ENCODE measurements around the gene KRTAP13-3. TPM values are rescaled to one million over a fixed set of nuclear protein-coding genes. Genes with fewer than 3 reads are reported as not detected.

The KRTAP13-3 gene
- total and polyA plus RNA-seq, 2 donors from 2014 or later, result not detected

DNA sequence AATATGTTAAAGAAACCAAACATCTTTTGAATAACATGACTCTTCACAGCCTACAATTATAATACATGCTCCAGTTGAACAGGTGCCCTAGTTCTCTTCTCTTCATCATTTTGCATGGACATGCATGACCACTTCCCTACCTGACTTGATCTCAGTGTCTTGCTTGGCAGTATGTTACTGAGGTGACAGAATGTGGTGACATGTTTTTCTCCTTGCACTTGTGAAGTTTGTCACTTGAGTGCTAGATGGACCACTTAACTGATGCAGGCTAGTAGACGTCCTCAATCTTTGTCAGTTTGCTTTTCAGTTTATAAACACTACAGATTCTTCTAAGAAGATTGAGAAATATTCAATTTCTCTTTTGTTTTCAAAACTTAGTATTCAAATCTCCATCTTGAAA lies 43.5 kb downstream of the KRTAP13-3 start:
- intact Hi-C loops (cut with DNase I), result no loop called here
- no peak for FAIRE-seq
- no peaks in the 10 kb centered on the region for H3K27me3 ChIP-seq (ENCODE audit: control insufficient read depth, insufficient read depth, low read length)

More for the DNA sequence above, 43.5 kb downstream of the KRTAP13-3 start:
- Histone ChIP-seq H3K9ac (ENCODE audit: low read length in 3 of 3) (no peak overlapping the region), H3K4me1 (ENCODE audit: control insufficient read depth in 2 of 3, insufficient read depth in 2 of 3, low read depth in 1 of 3, low read length in 3 of 3) (no peaks in the 10 kb centered on the region), H3K36me3 (ENCODE audit: control insufficient read depth in 2 of 3, insufficient read depth in 3 of 3, low read length in 3 of 3) (no peaks in the 10 kb centered on the region), H3K9me3 (ENCODE audit: control insufficient read depth in 2 of 3, insufficient read depth in 1 of 3, low read length in 3 of 3) (no peaks in the 10 kb centered on the region), H3K4me3 (ENCODE audit: low read length in 3 of 3) (no peak overlapping the region), H3K27ac (ENCODE audit: low read depth in 2 of 2, low read length in 2 of 2) (no peak overlapping the region)
- TF ChIP-seq, protein P1, sequence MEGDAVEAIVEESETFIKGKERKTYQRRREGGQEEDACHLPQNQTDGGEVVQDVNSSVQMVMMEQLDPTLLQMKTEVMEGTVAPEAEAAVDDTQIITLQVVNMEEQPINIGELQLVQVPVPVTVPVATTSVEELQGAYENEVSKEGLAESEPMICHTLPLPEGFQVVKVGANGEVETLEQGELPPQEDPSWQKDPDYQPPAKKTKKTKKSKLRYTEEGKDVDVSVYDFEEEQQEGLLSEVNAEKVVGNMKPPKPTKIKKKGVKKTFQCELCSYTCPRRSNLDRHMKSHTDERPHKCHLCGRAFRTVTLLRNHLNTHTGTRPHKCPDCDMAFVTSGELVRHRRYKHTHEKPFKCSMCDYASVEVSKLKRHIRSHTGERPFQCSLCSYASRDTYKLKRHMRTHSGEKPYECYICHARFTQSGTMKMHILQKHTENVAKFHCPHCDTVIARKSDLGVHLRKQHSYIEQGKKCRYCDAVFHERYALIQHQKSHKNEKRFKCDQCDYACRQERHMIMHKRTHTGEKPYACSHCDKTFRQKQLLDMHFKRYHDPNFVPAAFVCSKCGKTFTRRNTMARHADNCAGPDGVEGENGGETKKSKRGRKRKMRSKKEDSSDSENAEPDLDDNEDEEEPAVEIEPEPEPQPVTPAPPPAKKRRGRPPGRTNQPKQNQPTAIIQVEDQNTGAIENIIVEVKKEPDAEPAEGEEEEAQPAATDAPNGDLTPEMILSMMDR (IDR thresholded peaks at IDR 0.05; ENCODE audit: borderline replicate concordance, extremely low read depth, insufficient read depth), result no peak
- no peak for DNase-seq

Other genes starting within 250 kb of the KRTAP13-3 start
- 7.1 TPM for gene CLDN8, start 209.8 kb downstream of the KRTAP13-3 start, total RNA-seq
- 86.8 TPM for gene CLDN8, start 209.8 kb downstream of the KRTAP13-3 start, polyA plus RNA-seq (ENCODE audit: insufficient read depth, low read depth, low replicate concordance)
- not detected for gene KRTAP24-1, start 143.0 kb downstream of the KRTAP13-3 start, total RNA-seq
- gene KRTAP24-1, start 143.0 kb downstream of the KRTAP13-3 start, polyA plus RNA-seq (ENCODE audit: insufficient read depth, low read depth, low replicate concordance), result not detected
- gene KRTAP25-1, start 136.4 kb downstream of the KRTAP13-3 start, total RNA-seq, result not detected
- not detected for gene KRTAP25-1, start 136.4 kb downstream of the KRTAP13-3 start, polyA plus RNA-seq (ENCODE audit: insufficient read depth, low read depth, low replicate concordance)
- not detected for gene KRTAP26-1, start 105.6 kb downstream of the KRTAP13-3 start, total RNA-seq
- gene KRTAP26-1, start 105.6 kb downstream of the KRTAP13-3 start, polyA plus RNA-seq (ENCODE audit: insufficient read depth, low read depth, low replicate concordance), result not detected
- gene KRTAP27-1, start 88.2 kb downstream of the KRTAP13-3 start, total RNA-seq, result not detected
- gene KRTAP27-1, start 88.2 kb downstream of the KRTAP13-3 start, polyA plus RNA-seq (ENCODE audit: insufficient read depth, low read depth, low replicate concordance), result not detected
- not detected for gene KRTAP23-1, start 77.3 kb downstream of the KRTAP13-3 start, total RNA-seq
- not detected for gene KRTAP23-1, start 77.3 kb downstream of the KRTAP13-3 start, polyA plus RNA-seq (ENCODE audit: insufficient read depth, low read depth, low replicate concordance)
- gene KRTAP13-2, start 53.7 kb downstream of the KRTAP13-3 start, total RNA-seq, result not detected
- gene KRTAP13-2, start 53.7 kb downstream of the KRTAP13-3 start, polyA plus RNA-seq (ENCODE audit: insufficient read depth, low read depth, low replicate concordance), result not detected
- gene KRTAP13-1, start 29.9 kb downstream of the KRTAP13-3 start, total RNA-seq, result not detected
- not detected for gene KRTAP13-1, start 29.9 kb downstream of the KRTAP13-3 start, polyA plus RNA-seq (ENCODE audit: insufficient read depth, low read depth, low replicate concordance)
- not detected for gene KRTAP13-4, start 4.3 kb upstream of the KRTAP13-3 start, total RNA-seq
- not detected for gene KRTAP13-4, start 4.3 kb upstream of the KRTAP13-3 start, polyA plus RNA-seq (ENCODE audit: insufficient read depth, low read depth, low replicate concordance)
- not detected for gene KRTAP15-1, start 14.3 kb upstream of the KRTAP13-3 start, total RNA-seq
- not detected for gene KRTAP15-1, start 14.3 kb upstream of the KRTAP13-3 start, polyA plus RNA-seq (ENCODE audit: insufficient read depth, low read depth, low replicate concordance)
- not detected for gene KRTAP19-1, start 54.4 kb upstream of the KRTAP13-3 start, total RNA-seq
- not detected for gene KRTAP19-1, start 54.4 kb upstream of the KRTAP13-3 start, polyA plus RNA-seq (ENCODE audit: insufficient read depth, low read depth, low replicate concordance)
- gene KRTAP19-2, start 61.5 kb upstream of the KRTAP13-3 start, total RNA-seq, result not detected
- gene KRTAP19-2, start 61.5 kb upstream of the KRTAP13-3 start, polyA plus RNA-seq (ENCODE audit: insufficient read depth, low read depth, low replicate concordance), result not detected
- not detected for gene KRTAP19-3, start 66.1 kb upstream of the KRTAP13-3 start, total RNA-seq
- gene KRTAP19-3, start 66.1 kb upstream of the KRTAP13-3 start, polyA plus RNA-seq (ENCODE audit: insufficient read depth, low read depth, low replicate concordance), result not detected
- gene KRTAP19-4, start 71.2 kb upstream of the KRTAP13-3 start, total RNA-seq, result not detected
- not detected for gene KRTAP19-4, start 71.2 kb upstream of the KRTAP13-3 start, polyA plus RNA-seq (ENCODE audit: insufficient read depth, low read depth, low replicate concordance)
- not detected for gene KRTAP19-5, start 76.2 kb upstream of the KRTAP13-3 start, total RNA-seq
- gene KRTAP19-5, start 76.2 kb upstream of the KRTAP13-3 start, polyA plus RNA-seq (ENCODE audit: insufficient read depth, low read depth, low replicate concordance), result not detected
- gene KRTAP19-6, start 115.9 kb upstream of the KRTAP13-3 start, total RNA-seq, result not detected
- gene KRTAP19-6, start 115.9 kb upstream of the KRTAP13-3 start, polyA plus RNA-seq (ENCODE audit: insufficient read depth, low read depth, low replicate concordance), result not detected
- not detected for gene KRTAP19-7, start 135.4 kb upstream of the KRTAP13-3 start, total RNA-seq
- not detected for gene KRTAP19-7, start 135.4 kb upstream of the KRTAP13-3 start, polyA plus RNA-seq (ENCODE audit: insufficient read depth, low read depth, low replicate concordance)
- not detected for gene KRTAP22-2, start 164.5 kb upstream of the KRTAP13-3 start, total RNA-seq
- gene KRTAP22-2, start 164.5 kb upstream of the KRTAP13-3 start, polyA plus RNA-seq (ENCODE audit: insufficient read depth, low read depth, low replicate concordance), result not detected
- gene KRTAP6-3, start 166.5 kb upstream of the KRTAP13-3 start, total RNA-seq, result not detected
- gene KRTAP6-3, start 166.5 kb upstream of the KRTAP13-3 start, polyA plus RNA-seq (ENCODE audit: insufficient read depth, low read depth, low replicate concordance), result not detected
- gene KRTAP6-2, start 173.0 kb upstream of the KRTAP13-3 start, total RNA-seq, result not detected
- not detected for gene KRTAP6-2, start 173.0 kb upstream of the KRTAP13-3 start, polyA plus RNA-seq (ENCODE audit: insufficient read depth, low read depth, low replicate concordance)
- gene KRTAP22-1, start 175.2 kb upstream of the KRTAP13-3 start, total RNA-seq, result not detected
- not detected for gene KRTAP22-1, start 175.2 kb upstream of the KRTAP13-3 start, polyA plus RNA-seq (ENCODE audit: insufficient read depth, low read depth, low replicate concordance)
- gene KRTAP6-1, start 188.0 kb upstream of the KRTAP13-3 start, total RNA-seq, result not detected
- gene KRTAP6-1, start 188.0 kb upstream of the KRTAP13-3 start, polyA plus RNA-seq (ENCODE audit: insufficient read depth, low read depth, low replicate concordance), result not detected
- not detected for gene KRTAP20-1, start 190.5 kb upstream of the KRTAP13-3 start, total RNA-seq
- not detected for gene KRTAP20-1, start 190.5 kb upstream of the KRTAP13-3 start, polyA plus RNA-seq (ENCODE audit: insufficient read depth, low read depth, low replicate concordance)
- not detected for gene KRTAP20-4, start 194.7 kb upstream of the KRTAP13-3 start, total RNA-seq
- not detected for gene KRTAP20-4, start 194.7 kb upstream of the KRTAP13-3 start, polyA plus RNA-seq (ENCODE audit: insufficient read depth, low read depth, low replicate concordance)
- gene KRTAP20-2, start 209.3 kb upstream of the KRTAP13-3 start, total RNA-seq, result not detected
- not detected for gene KRTAP20-2, start 209.3 kb upstream of the KRTAP13-3 start, polyA plus RNA-seq (ENCODE audit: insufficient read depth, low read depth, low replicate concordance)
- gene KRTAP20-3, start 216.9 kb upstream of the KRTAP13-3 start, total RNA-seq, result not detected
- gene KRTAP20-3, start 216.9 kb upstream of the KRTAP13-3 start, polyA plus RNA-seq (ENCODE audit: insufficient read depth, low read depth, low replicate concordance), result not detected